HEK293 (cell line): ENCODE results near the gene COPS3.

Experiments
- CTCF ChIA-PET: fragments of 350-600 bp; formaldehyde crosslinking; extraction: SDS; loops from one replicate; lab custom pipeline; 2021; ENCODE audit warnings: antibody characterized with exemption; lab: Yijun Ruan, JAX
- POLR2A ChIA-PET: fragments of 300-600 bp; formaldehyde crosslinking; extraction: SDS; loops from one replicate; lab custom pipeline; 2020; ENCODE audit warnings: antibody characterized with exemption, inconsistent platforms; lab: Yijun Ruan, JAX
- H3K27ac ChIP-seq: fragments of 200-500 bp; sonication (Bioruptor generic); 2 replicates; pipeline ENCODE4 v1.5.1; 2014; ENCODE audit warnings: low read depth, low read length, control low read depth, inconsistent platforms; ENCODE audit errors: extremely low read depth
- H3K36me3 ChIP-seq, 2 experiments: fragments of 200-500 bp in 1 of 2; sonication (Bioruptor generic) in 1 of 2; 1 replicate in 1 of 2; 2 replicates in 1 of 2; pipeline ENCODE4 v1.5.1; 2014 to 2017; ENCODE audit warnings: inconsistent platforms in 2 of 2, low read length in 2 of 2; ENCODE audit not compliant: control insufficient read depth in 2 of 2, insufficient read depth in 1 of 2
- H3K4me1 ChIP-seq: fragments of 200-500 bp; sonication (Bioruptor generic); 2 replicates; pipeline ENCODE4 v1.5.1; 2014; ENCODE audit warnings: mild to moderate bottlenecking, low read length, inconsistent platforms; ENCODE audit not compliant: control insufficient read depth, insufficient read depth
- H3K4me3 ChIP-seq: 2 replicates; pipeline ENCODE4 v1.5.1; 2011; ENCODE audit warnings: low read depth, mild to moderate bottlenecking, control low read depth, low read length, moderate library complexity
- H3K9me3 ChIP-seq: fragments of 200-500 bp; sonication (Bioruptor generic); 2 replicates; pipeline ENCODE4 v1.5.1; 2014; ENCODE audit warnings: low read depth, low read length, inconsistent platforms; ENCODE audit not compliant: control insufficient read depth, insufficient read depth
- OSR2 ChIP-seq: fragments of 450-650 bp; formaldehyde crosslinking; IDR thresholded peaks from 2 replicates; pipeline ENCODE4 v1.5.1; 2016; ENCODE audit warnings: missing biosample characterization, missing genetic modification characterization
- PATZ1 ChIP-seq: fragments of 450-650 bp; formaldehyde crosslinking; IDR thresholded peaks from 2 replicates; pipeline ENCODE4 v1.5.1; 2016; ENCODE audit warnings: missing biosample characterization, missing genetic modification characterization
- PRDM4 ChIP-seq: fragments of 450-650 bp; formaldehyde crosslinking; IDR thresholded peaks from 2 replicates; pipeline ENCODE4 v1.5.1; 2017; ENCODE audit warnings: missing biosample characterization, missing genetic modification characterization
- SCRT2 ChIP-seq: fragments of 450-650 bp; formaldehyde crosslinking; IDR thresholded peaks from 2 replicates; pipeline ENCODE4 v1.5.1; 2016; ENCODE audit warnings: missing biosample characterization, missing genetic modification characterization
- TCF7L2 ChIP-seq: IDR thresholded peaks from 2 replicates; pipeline ENCODE4 v1.6.1; 2011; ENCODE audit warnings: low read depth, mild to moderate bottlenecking, inconsistent platforms, low read length, moderate library complexity, borderline replicate concordance
- ZBTB11 ChIP-seq: fragments of 450-650 bp; formaldehyde crosslinking; conservative IDR thresholded peaks from 2 replicates; pipeline ENCODE4 v1.5.1; 2016; ENCODE audit warnings: low read depth, missing biosample characterization, missing genetic modification characterization
- ZBTB21 ChIP-seq: fragments of 450-650 bp; formaldehyde crosslinking; IDR thresholded peaks from 2 replicates; pipeline ENCODE4 v1.5.1; 2017; ENCODE audit warnings: missing biosample characterization, missing genetic modification characterization
- ZBTB48 ChIP-seq: fragments of 450-650 bp; formaldehyde crosslinking; IDR thresholded peaks from 2 replicates; pipeline ENCODE4 v1.5.1; 2016; ENCODE audit warnings: missing biosample characterization, missing genetic modification characterization
- ZBTB6 ChIP-seq: fragments of 450-650 bp; formaldehyde crosslinking; IDR thresholded peaks from 2 replicates; pipeline ENCODE4 v1.5.1; 2017; ENCODE audit warnings: missing biosample characterization, missing genetic modification characterization
- ZFP37 ChIP-seq: fragments of 450-650 bp; formaldehyde crosslinking; IDR thresholded peaks from 2 replicates; pipeline ENCODE4 v1.5.1; 2016; ENCODE audit warnings: missing biosample characterization, missing genetic modification characterization
- ZNF157 ChIP-seq: fragments of 450-650 bp; formaldehyde crosslinking; IDR thresholded peaks from 2 replicates; pipeline ENCODE4 v1.5.1; 2016; ENCODE audit warnings: missing biosample characterization, missing genetic modification characterization
- ZNF18 ChIP-seq: fragments of 450-650 bp; formaldehyde crosslinking; IDR thresholded peaks from 2 replicates; pipeline ENCODE4 v1.5.1; 2016; ENCODE audit warnings: missing biosample characterization, missing genetic modification characterization
- ZNF184 ChIP-seq: fragments of 450-650 bp; IDR thresholded peaks from 2 replicates; pipeline ENCODE4 v1.5.1; 2018; ENCODE audit warnings: missing biosample characterization, mild to moderate bottlenecking, missing genetic modification characterization
- ZNF214 ChIP-seq: fragments of 450-650 bp; formaldehyde crosslinking; IDR thresholded peaks from 2 replicates; pipeline ENCODE4 v1.5.1; 2017; ENCODE audit warnings: missing biosample characterization, mild to moderate bottlenecking, missing genetic modification characterization, borderline replicate concordance
- ZNF24 ChIP-seq: fragments of 450-650 bp; formaldehyde crosslinking; IDR thresholded peaks from 2 replicates; pipeline ENCODE4 v1.5.1; 2016; ENCODE audit warnings: missing biosample characterization, missing genetic modification characterization
- ZNF335 ChIP-seq: fragments of 450-650 bp; formaldehyde crosslinking; conservative IDR thresholded peaks from 2 replicates; pipeline ENCODE4 v1.5.1; 2016; ENCODE audit warnings: missing biosample characterization, missing genetic modification characterization
- ZNF501 ChIP-seq: fragments of 450-650 bp; formaldehyde crosslinking; IDR thresholded peaks from 2 replicates; pipeline ENCODE4 v1.5.1; 2016; ENCODE audit warnings: missing biosample characterization, missing genetic modification characterization
- ZNF621 ChIP-seq: fragments of 450-650 bp; formaldehyde crosslinking; IDR thresholded peaks from 2 replicates; pipeline ENCODE4 v1.5.1; 2017; ENCODE audit warnings: missing biosample characterization, missing genetic modification characterization
- ZNF777 ChIP-seq: fragments of 450-650 bp; formaldehyde crosslinking; IDR thresholded peaks from 2 replicates; pipeline ENCODE4 v1.5.1; 2017; ENCODE audit warnings: missing biosample characterization, missing genetic modification characterization, borderline replicate concordance

Gene COPS3

GRCh38 chr17:17252149-17252661 lies 28.8 kb downstream of the COPS3 start (continued):
- TF ChIP-seq ZNF157 (tag by site-specific recombination) = no peak
- TF ChIP-seq ZBTB21 (tag by site-specific recombination) = no peak
- no peak for TF ChIP-seq TCF7L2
- no peak for TF ChIP-seq OSR2 (tag by site-specific recombination)
- TF ChIP-seq ZNF214 (tag by site-specific recombination) = no peak
- TF ChIP-seq ZNF777 (tag by site-specific recombination) = no peak

- H3K4me3 ChIP-seq = no peak overlapping the region
- no peaks in the 10 kb centered on the region for H3K9me3 ChIP-seq
- CTCF ChIA-PET = interaction anchor here (1.3 kb wide), 1 partner anchor 24 kb away, joined by 5 read pairs; no protein-coding TSS in a partner anchor
- TF ChIP-seq ZNF335 (tag by site-specific recombination) = no peak
- TF ChIP-seq PATZ1 (tag by site-specific recombination) = no peak
- peak; percentile 90 for TF ChIP-seq PRDM4 (tag by site-specific recombination)
- POLR2A ChIA-PET = interaction anchor here (0.6 to 2.6 kb wide), 3 partner anchors 9 to 206 kb away, joined by 6 to 11 read pairs (median 8); partner anchors contain the start of gene FLCN
- H3K4me1 ChIP-seq = no peaks in the 10 kb centered on the region
- peaks cover 58 to 68% of the 10 kb centered on the region in 2 experiments for H3K36me3 ChIP-seq
- H3K27ac ChIP-seq = no peak overlapping the region
These were observed 34.2 kb downstream of the COPS3 start for GRCh38 chr17:17246879-17247278.

- TF ChIP-seq ZFP37 (no peak), SCRT2 (tag by site-specific recombination) (peak; percentile 61)
- TF ChIP-seq, all 188 proteins: peak for 1
- ChIA-PET CTCF (no interaction called here), POLR2A (interaction anchor here (1.6 kb wide), 1 partner anchor 38 kb away, joined by 5 read pairs; the partner anchor contains the start of gene COPS3)
- Histone ChIP-seq H3K4me3 (no peak overlapping the region), H3K9me3 (no peaks in the 10 kb centered on the region), H3K36me3 (peaks cover 29 to 39% of the 10 kb centered on the region in 2 experiments), H3K4me1 (no peaks in the 10 kb centered on the region; the same call in 1 of the 2 replicates), H3K27ac (no peak overlapping the region)
These were observed 37.9 kb downstream of the COPS3 start for GRCh38 chr17:17243163-17243562.

GRCh38 chr17:17242246-17242645 lies 38.8 kb downstream of the COPS3 start:
- H3K27ac ChIP-seq = no peak overlapping the region
- no peak overlapping the region for H3K4me3 ChIP-seq
- H3K9me3 ChIP-seq = no peaks in the 10 kb centered on the region
- ChIA-PET POLR2A (no interaction called here), CTCF (no interaction called here)
- no peaks in the 10 kb centered on the region; the same call in 1 of the 2 replicates for H3K4me1 ChIP-seq
- H3K36me3 ChIP-seq = peaks cover 20 to 29% of the 10 kb centered on the region in 2 experiments
- no peak for TF ChIP-seq ZBTB6 (tag by site-specific recombination)
- no peak for TF ChIP-seq ZBTB48 (tag by site-specific recombination)
- TF ChIP-seq ZNF18 (tag by site-specific recombination) = no peak
- TF ChIP-seq ZNF24 (tag by site-specific recombination) = no peak
- TF ChIP-seq ZNF501 (tag by site-specific recombination) = no peak
- TF ChIP-seq ZNF621 (tag by site-specific recombination) = no peak
- TF ChIP-seq ZBTB11 (tag by site-specific recombination) = no peak
- TF ChIP-seq ZNF184 = no peak
